NAMALWA (cell line): ENCODE measurements around the gene SNX11.
"Not testable (repeated sequence)": the region's sequence is repeated elsewhere in the genome, so short reads cannot be mapped to it uniquely, and the experiment has no call there.

Experiments used
- DNase-seq: peaks from one replicate; pipeline ENCODE4 v3.0.0-alpha.2; 2015; ENCODE audit warnings: low spot score

SNX11 gene, protein sequence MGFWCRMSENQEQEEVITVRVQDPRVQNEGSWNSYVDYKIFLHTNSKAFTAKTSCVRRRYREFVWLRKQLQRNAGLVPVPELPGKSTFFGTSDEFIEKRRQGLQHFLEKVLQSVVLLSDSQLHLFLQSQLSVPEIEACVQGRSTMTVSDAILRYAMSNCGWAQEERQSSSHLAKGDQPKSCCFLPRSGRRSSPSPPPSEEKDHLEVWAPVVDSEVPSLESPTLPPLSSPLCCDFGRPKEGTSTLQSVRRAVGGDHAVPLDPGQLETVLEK

GRCh38 chr17:48107137-48108055 lies at the start of gene SNX11:
TSS of gene SNX11 (plus strand) at chr17:48107766. CDS start at chr17:48112044, 4,278 bp downstream.
- peak; percentile 92 for DNase-seq

GRCh38 chr17:48058393-48059124 lies 49.0 kb upstream of the SNX11 start:
- DNase-seq: no peak

- DNase-seq: no peak
These were observed 48.4 kb upstream of the SNX11 start for GRCh38 chr17:48059125-48059668.

- DNase-seq: no peak
These were observed 47.3 kb upstream of the SNX11 start for GRCh38 chr17:48060249-48060648.

GRCh38 chr17:48062273-48062672 lies 45.3 kb upstream of the SNX11 start:
- DNase-seq: no peak

DNA sequence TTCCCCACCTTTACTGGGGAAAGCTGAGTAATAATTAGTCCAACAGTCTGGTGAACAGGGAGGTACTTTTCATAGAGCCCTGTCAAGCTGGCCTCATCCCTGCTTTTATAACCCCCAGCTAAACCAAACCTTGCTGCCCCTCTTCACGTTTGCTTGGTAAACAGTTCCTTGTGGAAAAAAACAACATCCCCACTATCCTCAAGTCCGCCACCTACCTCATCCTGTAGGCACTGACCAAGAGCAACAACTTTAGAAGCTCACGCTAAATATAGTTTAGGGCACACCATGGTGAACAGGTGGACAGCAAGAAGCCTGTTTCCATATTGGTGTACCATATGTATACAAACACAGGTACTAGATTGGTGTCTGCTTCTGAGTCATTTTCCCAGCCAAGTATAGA lies 42.9 kb upstream of the SNX11 start:
- DNase-seq: no peak

DNA sequence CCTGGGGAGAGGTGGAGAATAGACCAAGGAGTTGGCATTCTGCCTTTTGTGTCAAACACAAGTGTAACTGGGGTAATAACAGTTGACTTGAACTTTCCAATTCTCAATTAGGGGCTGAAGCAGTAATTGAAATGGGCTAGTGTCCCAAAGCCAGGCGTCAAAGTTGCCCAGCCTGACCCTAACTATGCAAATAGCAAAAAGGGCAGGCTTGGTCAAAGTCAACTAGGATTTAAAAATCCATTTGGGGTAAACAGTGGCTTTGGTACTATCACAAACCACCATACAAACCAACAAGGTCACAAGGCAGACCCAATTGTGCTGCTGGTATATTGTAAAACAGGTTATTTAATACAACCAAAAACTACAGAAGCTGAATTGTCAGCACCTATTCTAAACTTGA lies 41.4 kb upstream of the SNX11 start:
- DNase-seq: no peak

DNA sequence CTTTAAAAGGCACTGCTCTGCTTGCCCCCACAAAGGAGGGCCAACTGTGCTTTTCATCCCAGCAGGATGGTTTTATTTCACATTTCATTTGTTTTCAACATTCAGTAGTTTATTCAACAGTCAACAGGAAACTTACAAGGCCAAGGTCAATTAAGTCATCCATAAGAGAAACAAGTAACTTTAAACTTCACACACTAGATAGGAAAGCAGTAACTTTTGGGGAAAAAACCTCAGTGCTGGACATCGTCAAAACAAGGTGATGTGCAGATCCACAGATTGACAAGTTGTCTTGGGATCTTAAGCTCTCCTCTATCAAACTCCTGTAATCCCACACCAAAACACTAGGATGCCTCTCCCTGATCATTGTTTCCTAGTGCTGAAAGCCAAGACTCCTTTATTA lies 40.9 kb upstream of the SNX11 start:
- DNase-seq: no peak

DNA sequence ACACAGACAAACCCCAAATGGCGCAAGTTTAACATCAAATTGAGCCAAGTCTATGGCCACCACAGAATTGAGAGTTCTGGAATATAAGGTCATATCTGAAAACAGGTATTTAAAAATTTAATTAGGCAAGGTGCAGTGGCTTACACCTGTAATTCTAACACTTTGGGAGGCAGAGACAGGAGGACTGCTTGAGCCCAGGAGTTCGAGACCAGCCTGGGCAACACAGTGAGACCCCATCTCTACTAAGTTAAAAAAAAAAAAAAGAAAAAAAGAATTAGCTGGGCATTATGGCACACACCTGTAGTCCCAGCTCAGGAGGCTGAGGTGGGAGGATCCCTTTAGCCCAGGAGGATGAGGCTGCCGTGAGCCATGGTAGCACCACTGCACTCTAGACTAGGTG lies 40.3 kb upstream of the SNX11 start:
- DNase-seq: no peak

GRCh38 chr17:48067808-48068207 lies 39.8 kb upstream of the SNX11 start:
- not testable (repeated sequence) for DNase-seq

GRCh38 chr17:48068491-48068961 lies 39.0 kb upstream of the SNX11 start:
- DNase-seq: peak; percentile 62

DNA sequence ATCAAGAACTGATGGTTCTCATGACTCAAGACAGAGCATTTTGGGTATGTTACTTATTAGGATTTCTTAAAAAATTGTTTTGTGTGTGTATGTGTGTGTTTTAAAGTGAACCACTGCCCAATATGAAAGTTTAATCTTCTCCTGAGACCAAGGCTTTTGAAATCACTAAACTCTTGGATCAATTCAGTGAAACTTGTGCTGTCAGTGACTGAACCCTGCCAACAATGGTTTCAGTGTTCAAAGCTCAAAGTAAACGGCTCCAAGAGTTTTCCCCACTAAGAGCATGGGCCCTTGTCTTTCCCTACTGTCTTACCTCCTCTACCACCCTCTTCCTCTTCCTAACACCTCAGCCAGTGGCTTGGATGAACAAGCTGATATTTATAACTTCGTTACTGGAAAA lies 37.4 kb upstream of the SNX11 start:
- no peak for DNase-seq

- DNase-seq: no peak
These were observed 35.9 kb upstream of the SNX11 start for GRCh38 chr17:48071654-48072053.

- DNase-seq: not testable (repeated sequence)
These were observed 34.8 kb upstream of the SNX11 start for GRCh38 chr17:48072811-48073210.

DNA sequence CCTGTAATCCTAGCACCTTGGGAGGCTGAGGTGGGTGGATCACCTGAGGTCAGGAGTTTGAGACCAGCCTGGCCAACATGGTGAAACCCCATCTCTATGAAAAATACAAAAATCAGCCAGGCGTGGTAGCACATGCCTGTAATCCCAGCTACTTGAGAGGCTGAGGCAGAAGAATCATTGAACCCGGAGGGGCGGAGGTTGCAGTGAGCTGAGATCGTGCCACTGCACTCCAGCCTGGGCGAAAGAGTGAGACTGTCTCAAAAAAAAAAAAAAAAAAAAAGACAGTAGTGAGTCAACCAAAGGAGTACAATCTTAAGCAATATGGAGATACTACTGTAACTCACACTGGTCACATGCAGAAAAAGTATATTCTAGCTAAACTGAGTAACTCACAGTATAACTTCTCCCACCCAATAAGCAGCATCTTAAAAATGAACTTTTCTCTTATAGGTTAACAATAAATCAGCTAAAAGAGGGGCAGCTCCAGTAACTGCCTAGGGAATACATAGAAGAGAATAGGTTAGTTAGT lies 33.9 kb upstream of the SNX11 start:
- not testable (repeated sequence) for DNase-seq

GRCh38 chr17:48074322-48075081 lies 33.1 kb upstream of the SNX11 start:
- peak; percentile 83 for DNase-seq

DNA sequence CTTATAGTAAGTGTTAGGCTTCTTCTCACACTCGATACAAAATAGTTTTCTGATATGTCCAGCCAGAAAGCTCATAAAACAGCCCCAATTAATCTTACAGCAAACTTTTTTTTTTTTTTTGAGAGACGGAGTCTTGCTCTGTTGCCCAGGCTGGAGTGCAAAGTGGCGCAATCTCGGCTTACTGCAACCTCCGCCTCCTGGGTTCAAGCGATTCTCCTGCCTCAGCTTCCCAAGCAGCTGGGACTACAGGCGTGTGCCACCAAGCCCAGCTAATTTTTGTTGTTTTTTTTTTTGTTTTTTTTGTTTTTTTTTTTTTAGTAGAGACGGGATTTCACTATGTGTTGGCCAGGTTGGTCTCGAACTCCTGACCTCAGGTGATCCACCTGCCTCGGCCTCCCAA lies 30.4 kb upstream of the SNX11 start:
- not testable (repeated sequence) for DNase-seq

GRCh38 chr17:48081858-48082257 lies 25.7 kb upstream of the SNX11 start:
- no peak for DNase-seq

- no peak for DNase-seq
These were observed 22.6 kb upstream of the SNX11 start for GRCh38 chr17:48084932-48085331.

GRCh38 chr17:48093341-48094045 lies 14.1 kb upstream of the SNX11 start:
- no peak for DNase-seq
